HG02840 (cell line): ENCODE measurements around the gene OR11A1.

Experiments
- ATAC-seq: cut with Tn5 transposase; IDR thresholded peaks from one replicate; pipeline ENCODE4 v1.9.1; 2021; ENCODE audit warnings: mild to moderate bottlenecking, moderate library complexity, moderate number of reproducible peaks; ENCODE audit not compliant: unreplicated experiment, low FRiP score

Gene OR11A1, protein sequence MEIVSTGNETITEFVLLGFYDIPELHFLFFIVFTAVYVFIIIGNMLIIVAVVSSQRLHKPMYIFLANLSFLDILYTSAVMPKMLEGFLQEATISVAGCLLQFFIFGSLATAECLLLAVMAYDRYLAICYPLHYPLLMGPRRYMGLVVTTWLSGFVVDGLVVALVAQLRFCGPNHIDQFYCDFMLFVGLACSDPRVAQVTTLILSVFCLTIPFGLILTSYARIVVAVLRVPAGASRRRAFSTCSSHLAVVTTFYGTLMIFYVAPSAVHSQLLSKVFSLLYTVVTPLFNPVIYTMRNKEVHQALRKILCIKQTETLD

DNA sequence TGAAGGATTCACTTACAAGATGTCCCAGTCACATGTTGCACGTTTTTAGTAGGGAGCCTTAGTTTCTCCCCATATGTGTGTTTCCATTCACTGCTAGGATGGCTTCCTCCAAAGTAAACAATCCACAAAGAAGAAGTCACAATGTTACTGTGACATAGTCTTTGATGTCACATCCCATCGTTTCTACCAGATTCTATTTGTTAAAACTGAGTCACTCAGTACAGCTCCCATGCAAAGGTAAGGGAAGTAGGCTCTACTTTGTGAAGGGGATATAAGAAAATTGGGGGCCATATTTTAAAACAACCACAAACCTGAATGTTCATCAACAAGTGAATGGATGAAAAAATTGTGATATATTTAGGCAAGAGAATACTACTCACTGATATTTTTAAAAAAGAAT, at the start of gene OR11A1, which contains the start of gene OR2H1:
OR11A1 (minus strand) TSS at position 101 of the 400 bp plus-strand sequence. CDS start 29,430 bp downstream, outside the sequence.
OR2H1 (plus strand) TSS at position 185 of the 400 bp plus-strand sequence. CDS start 4,615 bp downstream, outside the sequence.
- no peak for ATAC-seq

DNA sequence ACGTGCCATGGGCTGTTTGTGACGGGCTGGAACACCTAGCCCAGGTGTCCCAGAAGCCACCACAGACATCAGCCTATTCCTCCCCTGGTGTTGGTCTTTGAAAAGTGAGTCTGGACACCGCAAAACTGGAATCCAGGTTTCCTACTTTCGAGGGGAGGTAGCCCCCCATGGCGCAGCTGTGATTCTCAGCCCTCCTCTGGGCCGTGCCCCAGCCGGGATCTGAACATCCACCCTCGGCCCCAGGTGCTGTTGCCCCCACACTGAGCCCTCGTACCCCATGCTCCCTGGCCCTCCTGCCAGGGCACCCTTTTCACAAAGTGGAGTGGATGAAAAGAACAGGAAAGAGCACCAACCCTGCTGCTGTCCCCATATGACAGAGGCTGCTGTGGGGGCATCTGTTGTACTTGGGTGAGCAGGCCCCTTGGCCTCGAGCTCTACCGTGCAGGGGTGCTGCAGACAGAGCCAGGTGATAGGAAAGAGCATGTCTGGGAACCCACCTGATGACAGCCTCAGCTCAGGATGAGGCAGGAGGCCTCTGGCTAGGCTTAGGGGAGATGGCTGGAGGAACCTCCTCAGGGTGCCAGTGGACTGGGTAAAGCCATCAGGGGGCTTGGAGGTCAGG, 49.7 kb upstream of the OR11A1 start:
- ATAC-seq: no peak

- ATAC-seq: no peak
Measured at GRCh38 chr6:29505808-29506207, 48.9 kb upstream of the OR11A1 start.

DNA sequence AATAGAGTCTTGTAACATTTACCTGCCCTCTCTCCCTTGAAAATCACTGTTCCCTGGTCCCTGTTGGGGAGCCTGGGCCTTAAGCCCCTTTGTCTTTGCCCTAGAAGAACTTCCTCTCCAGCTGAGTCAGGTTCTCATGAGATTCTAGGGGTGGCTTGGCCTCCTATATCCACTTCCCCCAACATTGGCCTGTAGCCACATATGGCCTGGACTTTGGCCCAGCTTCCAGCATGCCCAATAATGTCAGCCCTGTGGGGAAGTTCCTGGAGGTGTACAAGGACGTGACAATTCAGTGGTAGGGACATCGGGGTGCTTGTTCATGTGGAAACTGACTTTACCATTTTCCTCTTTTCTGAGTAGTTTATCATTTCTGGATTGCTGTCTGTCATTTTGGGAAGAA, 48.1 kb upstream of the OR11A1 start:
- ATAC-seq: no peak

GRCh38 chr6:29502597-29502996, 45.7 kb upstream of the OR11A1 start:
- ATAC-seq: no peak

GRCh38 chr6:29502181-29502580, 45.3 kb upstream of the OR11A1 start:
- ATAC-seq: no peak

DNA sequence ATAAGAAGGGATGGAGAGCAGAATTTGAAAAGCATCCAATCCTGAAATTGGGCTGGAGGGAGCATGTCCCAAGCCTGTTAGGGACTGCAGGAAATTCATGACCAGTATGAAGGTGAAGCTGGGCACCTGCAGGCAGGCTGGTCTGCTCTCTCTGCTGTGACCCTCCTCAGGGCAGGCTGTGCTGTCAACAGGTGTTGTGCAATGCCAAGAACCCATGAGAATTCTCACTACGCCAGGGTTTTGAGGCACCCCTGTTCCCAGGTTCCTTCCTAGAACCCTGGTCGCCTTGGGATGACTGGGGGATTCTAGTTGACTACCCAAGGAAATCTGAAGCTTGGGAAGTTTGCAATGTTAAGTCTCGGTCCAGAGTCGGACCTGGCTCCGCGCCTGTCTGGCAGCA, 44.2 kb upstream of the OR11A1 start:
- ATAC-seq: no peak

DNA sequence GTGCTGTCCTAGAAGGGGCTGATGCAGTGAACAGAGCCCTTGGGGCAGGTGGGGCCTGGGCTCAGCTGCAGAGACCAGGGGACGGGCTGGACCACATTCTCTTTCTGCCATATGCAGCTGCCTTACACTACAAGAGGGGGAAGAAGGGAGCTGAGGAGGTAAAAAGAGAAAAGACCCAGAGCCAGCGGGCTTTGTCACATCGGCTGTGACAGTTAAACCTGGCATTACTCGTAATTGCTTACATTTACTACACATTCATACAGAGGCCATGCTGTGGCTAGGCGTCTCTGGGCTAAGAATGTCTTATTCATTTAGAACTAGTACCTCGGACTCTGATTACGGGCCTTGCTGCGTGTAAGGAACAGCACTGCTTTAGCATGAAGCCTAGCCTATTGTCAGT, 43.7 kb upstream of the OR11A1 start:
- ATAC-seq: no peak

GRCh38 chr6:29499704-29500103, 42.8 kb upstream of the OR11A1 start:
- ATAC-seq: no peak

DNA sequence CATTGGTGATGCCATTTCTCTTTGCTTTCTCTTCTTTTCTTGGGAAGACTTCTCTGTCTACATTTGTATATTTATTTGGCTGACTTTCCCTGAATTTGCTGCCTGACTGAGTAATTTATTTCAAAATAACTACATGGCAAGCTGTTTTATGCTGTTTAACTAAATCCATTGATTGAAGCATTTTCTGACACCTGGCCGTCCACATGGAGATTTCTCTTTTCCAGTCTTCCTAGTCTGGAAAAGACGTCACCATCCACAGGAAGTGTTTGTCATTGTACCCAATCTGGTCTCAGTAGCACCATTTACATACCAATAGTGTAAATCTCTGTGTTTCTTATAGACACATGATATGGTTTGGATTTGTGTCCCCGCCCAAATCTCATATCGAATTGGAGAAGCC, 40.1 kb upstream of the OR11A1 start:
- no peak for ATAC-seq

- no peak for ATAC-seq
Measured at GRCh38 chr6:29495571-29495970, 38.7 kb upstream of the OR11A1 start.

DNA sequence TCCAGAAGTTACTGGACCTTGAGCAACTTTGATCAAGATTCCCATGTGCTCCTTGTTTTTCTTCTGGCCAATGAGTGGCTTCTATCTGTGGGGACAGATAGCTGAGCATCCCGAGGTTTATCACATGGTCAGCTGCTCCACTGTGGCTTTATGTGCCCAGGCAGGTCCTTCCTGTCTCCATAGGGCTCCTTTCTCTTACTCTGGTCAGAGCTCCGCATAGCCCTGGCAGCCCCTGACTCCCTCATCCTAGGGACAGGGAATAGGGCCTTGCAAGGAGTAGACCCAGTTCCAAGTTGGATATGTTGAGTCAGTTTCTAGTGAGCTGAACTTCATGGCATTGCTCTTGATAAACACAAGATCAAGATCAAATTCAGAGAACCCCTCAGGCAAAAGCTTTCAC, 37.3 kb upstream of the OR11A1 start:
- no peak for ATAC-seq

- no peak for ATAC-seq
Measured at GRCh38 chr6:29493261-29493660, 36.4 kb upstream of the OR11A1 start.

DNA sequence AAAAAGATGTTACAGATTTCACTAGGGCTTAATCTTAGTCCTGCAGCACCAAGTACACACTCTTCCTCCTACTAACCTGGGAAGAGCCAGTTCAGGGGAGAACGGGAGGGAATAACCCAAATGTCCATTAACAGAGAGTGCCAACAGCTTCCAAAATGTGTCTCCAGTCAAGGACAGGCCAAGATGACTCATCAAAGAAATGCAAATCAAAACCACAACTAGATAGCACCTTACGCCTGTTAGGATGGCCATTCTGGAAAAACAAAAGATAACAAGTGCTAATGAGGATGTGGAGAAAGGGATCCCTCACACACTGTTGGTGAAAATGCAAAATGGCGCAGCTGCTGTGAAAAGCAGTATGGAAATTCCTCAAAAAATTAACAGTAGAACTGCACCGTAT, 34.7 kb upstream of the OR11A1 start:
- no peak for ATAC-seq

GRCh38 chr6:29490552-29490951, 33.7 kb upstream of the OR11A1 start:
- no peak for ATAC-seq

- ATAC-seq: no peak
Measured at GRCh38 chr6:29490055-29490454, 33.2 kb upstream of the OR11A1 start.

DNA sequence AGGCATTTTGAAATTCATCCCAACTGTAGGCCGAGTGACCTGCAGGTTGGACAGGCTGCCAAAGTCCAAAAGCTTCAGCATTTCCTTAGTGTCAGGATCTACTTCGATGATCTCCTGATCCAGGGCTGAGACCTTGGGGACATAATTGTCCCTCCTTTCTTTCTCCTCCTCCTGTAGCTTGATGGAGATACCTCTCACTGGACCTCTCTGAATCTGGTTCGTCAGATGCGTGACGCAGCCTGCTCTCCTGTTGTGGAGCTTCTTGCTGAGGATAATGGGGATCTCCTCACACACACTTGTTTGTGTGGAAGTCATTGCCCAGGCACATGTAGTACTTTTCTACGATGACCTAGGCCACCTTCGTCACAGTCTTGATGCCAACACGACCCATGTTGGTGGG, 32.4 kb upstream of the OR11A1 start:
- ATAC-seq: no peak

DNA sequence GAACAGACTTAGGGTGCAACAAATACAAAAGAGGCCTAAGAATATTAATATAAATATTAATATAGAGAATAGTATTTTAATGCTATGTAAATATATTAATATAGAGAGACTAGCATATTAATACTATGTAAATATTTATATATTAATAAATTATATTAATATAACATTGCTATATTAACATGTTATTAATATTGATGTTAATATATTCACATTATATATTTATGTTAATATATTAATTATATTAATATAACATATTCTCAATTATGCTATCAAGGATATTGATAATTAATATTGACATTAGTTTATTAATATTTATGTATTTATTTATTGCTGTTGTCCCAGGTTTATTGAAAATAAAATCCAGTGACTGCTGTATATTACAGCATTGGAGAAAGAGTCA, 32.0 kb upstream of the OR11A1 start:
- no peak for ATAC-seq

- ATAC-seq: no peak
Measured at GRCh38 chr6:29487660-29488059, 30.8 kb upstream of the OR11A1 start, which contains the start of gene MAS1L. MAS1L (minus strand) TSS chr6:29487956; CDS start chr6:29487902, 54 bp downstream.

DNA sequence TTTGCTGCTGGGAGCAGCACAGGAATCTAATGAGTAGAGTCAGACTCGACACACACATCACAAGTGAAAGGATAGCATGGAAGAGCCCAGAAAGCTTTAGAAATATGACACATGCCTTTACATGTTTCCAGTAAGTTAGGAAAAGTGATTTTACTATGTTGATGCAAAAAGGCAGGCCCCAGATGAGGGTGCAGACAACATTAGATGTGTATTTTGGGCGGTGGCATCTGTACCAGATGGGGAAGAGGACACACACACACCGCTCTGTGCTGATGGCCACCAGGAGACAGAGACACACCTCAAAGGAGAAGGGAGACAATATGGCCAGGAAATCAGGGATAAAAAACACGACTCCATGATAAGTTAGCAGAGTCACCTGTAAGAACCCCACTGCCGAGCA, 30.3 kb upstream of the OR11A1 start:
- ATAC-seq: no peak

- no peak for ATAC-seq
Measured at GRCh38 chr6:29486577-29486976, 29.7 kb upstream of the OR11A1 start.

GRCh38 chr6:29483735-29484134, 26.9 kb upstream of the OR11A1 start:
- no peak for ATAC-seq
